Posterior cingulate gyrus (tissue), 11 donors: ENCODE results near the gene ACOT8.

Source experiments
- DNase-seq, 10 donors: peaks; one replicate each; pipeline versions ENCODE4 v3.0.0 to v3.0.0-alpha.2; 2020 to 2021; ENCODE audit warnings: mixed read lengths in 3 of 10
- intact Hi-C: fragments of 100-400 bp; cut with DNase I; formaldehyde crosslinking; loops from one replicate; pipeline ENCODE4 v1.15.1; 2023

Gene ACOT8

GRCh38 chr20:45861221-45862075, 4.3 kb upstream of the ACOT8 start:
- DNase-seq: peak in 1 of 10 donors; percentile 69
- intact Hi-C loops: no loop called here

GRCh38 chr20:45860560-45861220, 3.5 kb upstream of the ACOT8 start:
- intact Hi-C loops: no loop called here
- DNase-seq: no peak

GRCh38 chr20:45859916-45860315, 2.7 kb upstream of the ACOT8 start:
- intact Hi-C loops: no loop called here
- no peak for DNase-seq

DNA sequence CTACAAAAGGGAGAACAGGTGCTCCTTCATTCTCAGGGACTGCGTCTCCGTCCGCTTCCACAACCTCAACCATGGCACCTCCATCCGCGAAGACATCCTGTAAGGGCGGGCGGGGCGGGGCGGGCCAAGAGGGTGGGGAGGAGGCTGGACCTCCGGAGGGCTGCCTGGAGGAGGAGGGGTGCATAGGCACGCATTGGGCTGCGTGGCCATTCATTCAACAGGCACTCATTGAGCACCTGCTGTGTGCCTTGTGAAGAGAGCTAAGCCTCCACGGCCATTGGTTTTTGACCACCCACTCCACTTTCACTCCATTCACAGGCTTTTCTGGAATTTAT, 657 bp upstream of the ACOT8 start:
- no peak for DNase-seq
- intact Hi-C loops: loop anchor here (1.0 kb wide), 1 partner anchor 23 kb away; the partner anchor contains the start of gene ZSWIM1

DNA sequence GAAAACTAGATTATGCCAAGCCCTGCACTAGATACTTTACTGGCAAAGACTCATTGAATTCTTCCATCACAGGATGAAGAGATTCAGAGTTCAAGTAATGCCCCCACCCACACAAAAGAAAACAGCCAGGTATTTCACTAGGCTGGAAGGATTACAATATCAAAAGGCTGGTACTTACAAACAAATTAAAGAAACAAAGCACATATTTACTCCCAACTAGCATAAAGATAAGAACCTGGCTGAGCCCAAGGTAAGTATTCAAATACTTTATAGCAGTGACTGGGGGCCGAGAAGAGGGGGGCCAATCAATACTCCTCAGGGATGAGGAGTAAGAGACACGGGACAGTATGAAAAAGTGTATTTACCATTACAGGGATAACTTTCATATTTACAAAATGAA, 3.7 kb downstream of the ACOT8 start:
- intact Hi-C loops: no loop called here
- DNase-seq: no peak

- no peak for DNase-seq
- intact Hi-C loops: no loop called here
These were observed 4.9 kb downstream of the ACOT8 start for GRCh38 chr20:45852326-45852725.

- DNase-seq: no peak
- intact Hi-C loops: no loop called here
These were observed 5.7 kb downstream of the ACOT8 start for GRCh38 chr20:45851501-45851900.

- DNase-seq: no peak
- intact Hi-C loops: no loop called here
These were observed 6.3 kb downstream of the ACOT8 start for GRCh38 chr20:45850926-45851325.

- intact Hi-C loops: no loop called here
- DNase-seq: no peak
These were observed 7.0 kb downstream of the ACOT8 start for GRCh38 chr20:45850238-45850637.

DNA sequence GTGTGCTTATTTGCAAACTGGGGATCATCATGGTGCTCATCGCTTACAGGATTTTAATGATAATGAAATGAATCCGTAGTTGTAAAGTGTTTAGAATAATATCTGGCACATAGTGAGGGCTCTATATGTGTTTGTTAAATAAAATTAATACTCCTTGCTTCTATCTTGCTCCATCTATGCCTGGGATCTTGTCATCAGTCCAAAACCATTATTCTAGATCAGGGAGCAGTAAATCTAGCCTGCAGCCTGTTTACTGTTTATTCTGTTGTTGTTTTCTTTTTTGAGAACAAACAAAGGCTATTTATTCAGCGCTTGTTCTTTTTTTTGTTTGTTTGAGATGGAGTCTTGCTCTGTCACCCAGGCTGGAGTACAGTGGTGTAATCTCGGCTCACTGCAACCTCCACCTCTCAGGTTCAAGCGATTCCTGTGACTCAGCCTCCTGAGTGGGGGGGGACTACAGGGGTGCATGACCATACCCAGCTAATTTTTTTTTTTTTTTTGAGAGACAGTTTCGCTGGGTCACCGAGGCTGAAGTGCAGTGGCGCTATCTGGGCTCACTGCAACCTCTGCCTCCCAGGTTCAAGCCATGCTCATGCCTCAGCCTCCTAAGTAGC, 8.1 kb downstream of the ACOT8 start:
- intact Hi-C loops: no loop called here
- DNase-seq: peak in 1 of 10 donors; percentile 30

DNA sequence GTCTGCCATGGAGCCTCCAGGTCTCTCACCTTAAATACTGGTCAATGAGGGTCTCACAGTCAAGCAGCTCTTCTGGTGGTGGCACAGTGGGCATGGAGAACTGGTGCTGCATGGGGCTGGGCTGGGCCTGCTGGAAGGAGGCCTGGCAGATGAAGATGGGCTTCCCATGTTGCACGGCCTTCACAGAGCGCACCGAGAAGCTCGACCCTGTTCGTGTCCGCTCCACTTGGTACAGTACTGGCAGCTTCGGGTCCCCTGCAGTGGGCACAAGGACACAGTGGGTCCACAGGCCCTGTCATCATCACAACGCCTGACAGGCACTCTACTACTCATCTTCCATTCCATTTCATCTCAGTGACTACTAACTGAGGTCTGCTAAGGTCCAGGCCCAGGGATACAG, 8.8 kb downstream of the ACOT8 start:
- intact Hi-C loops: no loop called here

GRCh38 chr20:45845452-45845851, 11.7 kb downstream of the ACOT8 start:
- intact Hi-C loops: no loop called here
- no peak for DNase-seq

More for the DNA sequence above, 8.8 kb downstream of the ACOT8 start:
- peak in 2 of 10 donors; percentile 43 to 44 for DNase-seq

GRCh38 chr20:45843506-45843905, 13.7 kb downstream of the ACOT8 start:
- intact Hi-C loops: no loop called here
- peak in 1 of 10 donors; percentile 24 for DNase-seq

DNA sequence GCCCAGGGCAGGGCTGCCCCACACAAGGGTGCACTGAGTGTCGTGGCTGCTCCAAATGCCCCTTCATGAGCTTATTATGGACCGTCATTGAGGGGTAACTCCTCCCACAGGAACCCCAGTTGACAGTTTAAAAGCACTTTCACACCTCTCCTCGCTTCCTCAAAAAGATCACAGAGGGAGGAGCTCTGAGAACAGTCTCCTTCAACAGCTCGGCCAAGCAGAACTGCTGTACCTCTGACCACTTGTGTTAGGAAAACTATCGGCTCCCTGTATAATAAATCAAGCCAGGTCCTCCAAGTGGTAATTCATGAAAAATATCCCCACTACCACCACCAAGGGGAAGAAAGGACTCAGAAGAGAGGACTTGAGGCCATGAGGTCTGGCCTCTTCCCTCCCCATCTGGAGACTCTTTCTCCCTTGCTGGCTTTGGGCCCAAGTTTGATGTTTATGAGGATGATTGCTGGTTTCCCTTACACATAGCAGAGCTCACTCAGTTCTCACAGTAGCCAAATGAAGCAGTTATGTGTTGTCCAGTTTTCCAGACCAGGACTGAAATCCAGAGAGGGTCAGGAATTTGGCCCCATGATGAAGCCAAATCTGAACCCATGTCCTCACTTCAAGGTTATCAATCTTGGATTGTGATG, 14.9 kb downstream of the ACOT8 start:
- no peak for DNase-seq

DNA sequence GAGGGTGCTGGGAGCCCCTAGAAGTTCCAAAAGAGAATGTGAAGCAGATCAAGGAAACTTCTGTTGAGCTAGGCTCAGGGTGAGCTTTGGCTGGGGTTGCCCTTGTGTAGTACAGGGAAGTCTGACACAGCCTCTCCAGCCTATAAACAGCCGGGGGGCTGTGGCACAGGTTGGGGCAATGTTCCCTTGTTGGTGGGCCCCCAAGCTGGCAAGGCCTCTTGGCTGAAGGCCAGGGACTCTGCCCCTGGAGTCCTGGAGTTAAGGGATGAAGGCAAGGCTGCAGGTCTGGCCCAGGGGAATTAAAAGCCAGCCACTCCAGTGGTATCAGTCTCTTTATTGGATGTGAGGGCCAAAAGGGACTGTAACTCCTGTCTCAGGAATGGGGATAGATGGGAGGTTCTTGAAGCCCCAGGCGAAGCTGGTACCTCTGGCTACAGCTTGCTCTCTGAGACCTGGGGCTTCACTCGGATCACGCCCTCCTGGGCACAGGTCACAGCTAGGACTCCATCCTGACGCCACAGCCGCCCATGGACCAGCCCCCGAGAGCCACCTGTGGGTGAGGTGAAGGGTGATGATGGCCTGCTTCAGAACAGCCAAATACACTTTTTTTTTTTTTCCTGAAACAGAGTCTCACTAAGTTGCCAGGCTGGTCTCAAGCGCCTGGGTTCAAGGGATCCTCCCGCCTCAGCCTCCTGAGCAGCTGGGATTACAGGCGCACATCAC, 15.6 kb downstream of the ACOT8 start:
- DNase-seq: no peak
- intact Hi-C loops: no loop called here

More for the DNA sequence above, 14.9 kb downstream of the ACOT8 start:
- intact Hi-C loops: no loop called here

GRCh38 chr20:45840700-45841198, 16.4 kb downstream of the ACOT8 start:
- DNase-seq: peak in 1 of 10 donors; percentile 82
- intact Hi-C loops: no loop called here

DNA sequence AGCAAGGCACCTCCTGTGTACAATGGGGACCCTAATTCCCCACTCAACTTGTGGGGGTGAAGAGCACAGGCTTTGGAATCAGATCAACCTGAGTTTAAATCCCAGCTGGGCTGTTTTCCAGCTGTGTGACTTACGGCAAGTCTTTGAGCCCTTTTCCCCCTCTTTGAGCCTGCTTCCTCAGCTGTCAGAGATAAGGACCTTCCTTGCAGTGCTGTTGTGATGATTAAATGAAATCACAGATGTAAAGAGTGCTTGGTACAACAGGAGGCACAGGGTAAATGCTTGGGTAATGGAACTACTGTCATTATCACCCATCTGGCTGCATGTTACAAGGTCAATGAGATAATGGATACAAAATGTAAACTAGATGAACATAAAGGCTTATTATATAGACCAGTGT, 20.4 kb downstream of the ACOT8 start:
- DNase-seq: no peak
- intact Hi-C loops: no loop called here

DNA sequence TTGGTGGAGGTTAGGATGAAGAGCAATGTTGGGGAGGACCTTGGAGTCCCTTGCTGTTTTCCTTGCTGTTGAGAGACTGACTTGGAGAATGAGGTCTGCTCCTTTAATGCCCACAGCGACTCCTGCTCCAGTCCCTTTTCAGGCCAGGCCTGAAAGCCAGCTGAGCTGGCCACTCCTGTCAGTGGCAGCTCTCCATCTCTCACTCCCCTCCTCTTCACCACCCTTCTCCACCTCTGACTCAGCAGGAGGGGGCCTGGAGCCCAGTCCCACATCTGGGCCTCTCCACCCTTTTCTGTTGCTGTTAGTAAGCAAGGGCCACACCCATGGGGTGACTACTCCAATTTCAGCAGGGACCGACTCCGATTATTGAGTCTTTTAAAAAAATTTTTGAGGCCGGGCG, 21.4 kb downstream of the ACOT8 start:
- intact Hi-C loops: no loop called here
- DNase-seq: no peak

- no peak for DNase-seq
- intact Hi-C loops: no loop called here
These were observed 21.8 kb downstream of the ACOT8 start for GRCh38 chr20:45835329-45835765.

GRCh38 chr20:45834797-45835161, 22.4 kb downstream of the ACOT8 start:
- peak in 1 of 10 donors; percentile 78 for DNase-seq
- intact Hi-C loops: no loop called here
